ENCODE results near the gene PON2.
"Not testable (repeated sequence)": the region's sequence is repeated elsewhere in the genome, so short reads cannot be mapped to it uniquely, and the experiment has no call there.

The PON2 gene

GRCh38 chr7:95471071-95471470 is 36.2 kb upstream of the PON2 start:
- no peaks in the 10 kb centered on the region for H3K9me3 ChIP-seq (ENCODE audit: low read length)
- no peak overlapping the region for H3K27ac ChIP-seq (ENCODE audit: low read depth, low read length)
- H3K4me3 ChIP-seq (ENCODE audit: low read depth in 1 of 2, low read length in 2 of 2) = no peak overlapping the region
- H3K36me3 ChIP-seq (ENCODE audit: insufficient read depth, low read length) = no peaks in the 10 kb centered on the region
- H3K9ac ChIP-seq (ENCODE audit: low read length) = no peak overlapping the region
- no peaks in the 10 kb centered on the region for H3K27me3 ChIP-seq (ENCODE audit: control insufficient read depth in 1 of 2, insufficient read depth in 2 of 2, low read length in 2 of 2)
- H3K4me1 ChIP-seq (ENCODE audit: insufficient read depth, low read length) = no peaks in the 10 kb centered on the region

- Histone ChIP-seq H3K4me1 (ENCODE audit: insufficient read depth, low read length) (no peaks in the 10 kb centered on the region), H3K36me3 (ENCODE audit: insufficient read depth, low read length) (no peaks in the 10 kb centered on the region), H3K9ac (ENCODE audit: low read length) (no peak overlapping the region), H3K27ac (ENCODE audit: low read depth, low read length) (no peak overlapping the region), H3K27me3 (ENCODE audit: control insufficient read depth in 1 of 2, insufficient read depth in 2 of 2, low read length in 2 of 2) (no peaks in the 10 kb centered on the region), H3K4me3 (ENCODE audit: low read depth in 1 of 2, low read length in 2 of 2) (no peak overlapping the region), H3K9me3 (ENCODE audit: low read length) (no peaks in the 10 kb centered on the region)
Measured at GRCh38 chr7:95470452-95470851, 35.6 kb upstream of the PON2 start.

GRCh38 chr7:95469848-95470247 is 35.0 kb upstream of the PON2 start:
- no peaks in the 10 kb centered on the region for H3K4me1 ChIP-seq (ENCODE audit: insufficient read depth, low read length)
- H3K27me3 ChIP-seq (ENCODE audit: control insufficient read depth in 1 of 2, insufficient read depth in 2 of 2, low read length in 2 of 2) = no peaks in the 10 kb centered on the region
- no peak overlapping the region for H3K27ac ChIP-seq (ENCODE audit: low read depth, low read length)
- H3K9me3 ChIP-seq (ENCODE audit: low read length) = no peaks in the 10 kb centered on the region
- H3K4me3 ChIP-seq (ENCODE audit: low read depth in 1 of 2, low read length in 2 of 2) = no peak overlapping the region
- H3K9ac ChIP-seq (ENCODE audit: low read length) = no peak overlapping the region
- H3K36me3 ChIP-seq (ENCODE audit: insufficient read depth, low read length) = no peaks in the 10 kb centered on the region

GRCh38 chr7:95469187-95469586 is 34.4 kb upstream of the PON2 start:
- Histone ChIP-seq H3K27me3 (ENCODE audit: control insufficient read depth in 1 of 2, insufficient read depth in 2 of 2, low read length in 2 of 2) (no peaks in the 10 kb centered on the region), H3K27ac (ENCODE audit: low read depth, low read length) (no peak overlapping the region), H3K4me1 (ENCODE audit: insufficient read depth, low read length) (no peaks in the 10 kb centered on the region), H3K36me3 (ENCODE audit: insufficient read depth, low read length) (no peaks in the 10 kb centered on the region), H3K9me3 (ENCODE audit: low read length) (no peaks in the 10 kb centered on the region), H3K4me3 (ENCODE audit: low read depth in 1 of 2, low read length in 2 of 2) (no peak overlapping the region), H3K9ac (ENCODE audit: low read length) (no peak overlapping the region)

- H3K36me3 ChIP-seq (ENCODE audit: insufficient read depth, low read length) = no peaks in the 10 kb centered on the region
- H3K27me3 ChIP-seq (ENCODE audit: control insufficient read depth in 1 of 2, insufficient read depth in 2 of 2, low read length in 2 of 2) = no peaks in the 10 kb centered on the region
- H3K27ac ChIP-seq (ENCODE audit: low read depth, low read length) = no peak overlapping the region
- H3K4me1 ChIP-seq (ENCODE audit: insufficient read depth, low read length) = no peaks in the 10 kb centered on the region
- no peak overlapping the region for H3K9ac ChIP-seq (ENCODE audit: low read length)
- no peaks in the 10 kb centered on the region for H3K9me3 ChIP-seq (ENCODE audit: low read length)
- H3K4me3 ChIP-seq (ENCODE audit: low read depth in 1 of 2, low read length in 2 of 2) = no peak overlapping the region
Measured at GRCh38 chr7:95467912-95468607, 33.2 kb upstream of the PON2 start.

- H3K9ac ChIP-seq (ENCODE audit: low read length); H3K27ac ChIP-seq (ENCODE audit: low read depth, low read length); H3K36me3 ChIP-seq (ENCODE audit: insufficient read depth, low read length); H3K9me3 ChIP-seq (ENCODE audit: low read length); H3K4me1 ChIP-seq (ENCODE audit: insufficient read depth, low read length); H3K4me3 ChIP-seq (ENCODE audit: low read depth in 1 of 2, low read length in 2 of 2); H3K27me3 ChIP-seq (ENCODE audit: control insufficient read depth in 1 of 2, insufficient read depth in 2 of 2, low read length in 2 of 2): not testable (repeated sequence)
Measured at GRCh38 chr7:95460653-95461052, 25.8 kb upstream of the PON2 start.

GRCh38 chr7:95457947-95458346 is 23.1 kb upstream of the PON2 start:
- no peaks in the 10 kb centered on the region for H3K4me1 ChIP-seq (ENCODE audit: insufficient read depth, low read length)
- no peak overlapping the region for H3K9ac ChIP-seq (ENCODE audit: low read length)

GRCh38 chr7:95454438-95455045 is 19.7 kb upstream of the PON2 start:
- Histone ChIP-seq H3K4me3 (ENCODE audit: low read depth in 1 of 2, low read length in 2 of 2) (no peak overlapping the region), H3K27me3 (ENCODE audit: control insufficient read depth in 1 of 2, insufficient read depth in 2 of 2, low read length in 2 of 2) (no peaks in the 10 kb centered on the region), H3K4me1 (ENCODE audit: insufficient read depth, low read length) (no peaks in the 10 kb centered on the region), H3K27ac (ENCODE audit: low read depth, low read length) (no peak overlapping the region), H3K9me3 (ENCODE audit: low read length) (no peaks in the 10 kb centered on the region), H3K9ac (ENCODE audit: low read length) (no peak overlapping the region), H3K36me3 (ENCODE audit: insufficient read depth, low read length) (no peaks in the 10 kb centered on the region)

More at GRCh38 chr7:95457947-95458346, 23.1 kb upstream of the PON2 start:
- Histone ChIP-seq H3K4me3 (ENCODE audit: low read depth in 1 of 2, low read length in 2 of 2) (no peak overlapping the region), H3K36me3 (ENCODE audit: insufficient read depth, low read length) (no peaks in the 10 kb centered on the region), H3K27ac (ENCODE audit: low read depth, low read length) (no peak overlapping the region), H3K9me3 (ENCODE audit: low read length) (no peaks in the 10 kb centered on the region), H3K27me3 (ENCODE audit: control insufficient read depth in 1 of 2, insufficient read depth in 2 of 2, low read length in 2 of 2) (no peaks in the 10 kb centered on the region)

- Histone ChIP-seq H3K9ac (ENCODE audit: low read length) (no peak overlapping the region), H3K36me3 (ENCODE audit: insufficient read depth, low read length) (no peaks in the 10 kb centered on the region), H3K27ac (ENCODE audit: low read depth, low read length) (no peak overlapping the region), H3K4me3 (ENCODE audit: low read depth in 1 of 2, low read length in 2 of 2) (no peak overlapping the region), H3K27me3 (ENCODE audit: control insufficient read depth in 1 of 2, insufficient read depth in 2 of 2, low read length in 2 of 2) (no peaks in the 10 kb centered on the region), H3K4me1 (ENCODE audit: insufficient read depth, low read length) (no peaks in the 10 kb centered on the region), H3K9me3 (ENCODE audit: low read length) (no peaks in the 10 kb centered on the region)
Measured at GRCh38 chr7:95446618-95447017, 11.8 kb upstream of the PON2 start.

- Histone ChIP-seq H3K36me3 (ENCODE audit: insufficient read depth, low read length) (no peaks in the 10 kb centered on the region), H3K27ac (ENCODE audit: low read depth, low read length) (no peak overlapping the region), H3K4me1 (ENCODE audit: insufficient read depth, low read length) (no peaks in the 10 kb centered on the region), H3K27me3 (ENCODE audit: control insufficient read depth in 1 of 2, insufficient read depth in 2 of 2, low read length in 2 of 2) (no peaks in the 10 kb centered on the region), H3K4me3 (ENCODE audit: low read depth in 1 of 2, low read length in 2 of 2) (no peak overlapping the region), H3K9me3 (ENCODE audit: low read length) (no peaks in the 10 kb centered on the region), H3K9ac (ENCODE audit: low read length) (no peak overlapping the region)
Measured at GRCh38 chr7:95444796-95445195, 10.0 kb upstream of the PON2 start.

GRCh38 chr7:95441042-95441823 is 6.4 kb upstream of the PON2 start:
- Histone ChIP-seq H3K4me1 (ENCODE audit: insufficient read depth, low read length) (no peaks in the 10 kb centered on the region), H3K9ac (ENCODE audit: low read length) (no peak overlapping the region), H3K9me3 (ENCODE audit: low read length) (no peaks in the 10 kb centered on the region), H3K4me3 (ENCODE audit: low read depth in 1 of 2, low read length in 2 of 2) (no peak overlapping the region), H3K27ac (ENCODE audit: low read depth, low read length) (no peak overlapping the region), H3K27me3 (ENCODE audit: control insufficient read depth in 1 of 2, insufficient read depth in 2 of 2, low read length in 2 of 2) (no peaks in the 10 kb centered on the region), H3K36me3 (ENCODE audit: insufficient read depth, low read length) (no peaks in the 10 kb centered on the region)
